GM12801 (cell line): Measurements from ENCODE around the gene PPM1D.

Source experiments
- TF ChIP-seq, protein P1 (sequence below): IDR thresholded peaks from one replicate; pipeline ENCODE4 v1.5.1; 2011; ENCODE audit warnings: control low read depth; ENCODE audit not compliant: insufficient read length; ENCODE audit errors: extremely low read depth

PPM1D gene

DNA sequence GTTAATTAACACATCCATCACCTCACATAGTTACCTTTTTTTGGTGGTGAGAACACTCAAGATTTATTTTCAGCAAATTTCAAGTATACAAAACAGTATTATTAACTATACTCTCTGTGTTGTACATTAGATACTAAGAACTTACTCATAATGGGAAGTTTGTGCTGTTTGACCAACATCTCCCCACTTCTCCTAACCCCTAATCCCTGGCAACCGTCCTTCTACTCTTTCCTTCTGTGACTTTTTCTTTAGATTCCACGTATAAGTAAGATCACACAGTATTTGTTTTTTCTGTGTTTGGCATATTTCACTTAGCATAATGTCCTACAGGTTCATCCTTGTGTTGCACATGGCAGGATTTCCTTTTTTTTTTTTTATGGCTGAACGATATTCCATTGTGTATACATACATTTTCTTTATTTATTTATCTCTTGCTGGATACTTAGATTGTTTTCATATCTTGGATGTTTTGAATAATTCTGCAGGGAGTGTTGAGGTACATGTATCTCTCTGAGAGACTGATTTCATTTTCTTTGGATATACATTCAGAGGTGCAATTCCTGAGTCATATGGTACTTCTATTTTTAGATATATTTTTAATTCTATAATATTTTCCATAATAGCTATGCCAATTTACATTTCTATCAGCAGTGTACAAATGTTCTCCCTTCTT is 19.0 kb downstream of the PPM1D start:
- TF ChIP-seq, protein P1, sequence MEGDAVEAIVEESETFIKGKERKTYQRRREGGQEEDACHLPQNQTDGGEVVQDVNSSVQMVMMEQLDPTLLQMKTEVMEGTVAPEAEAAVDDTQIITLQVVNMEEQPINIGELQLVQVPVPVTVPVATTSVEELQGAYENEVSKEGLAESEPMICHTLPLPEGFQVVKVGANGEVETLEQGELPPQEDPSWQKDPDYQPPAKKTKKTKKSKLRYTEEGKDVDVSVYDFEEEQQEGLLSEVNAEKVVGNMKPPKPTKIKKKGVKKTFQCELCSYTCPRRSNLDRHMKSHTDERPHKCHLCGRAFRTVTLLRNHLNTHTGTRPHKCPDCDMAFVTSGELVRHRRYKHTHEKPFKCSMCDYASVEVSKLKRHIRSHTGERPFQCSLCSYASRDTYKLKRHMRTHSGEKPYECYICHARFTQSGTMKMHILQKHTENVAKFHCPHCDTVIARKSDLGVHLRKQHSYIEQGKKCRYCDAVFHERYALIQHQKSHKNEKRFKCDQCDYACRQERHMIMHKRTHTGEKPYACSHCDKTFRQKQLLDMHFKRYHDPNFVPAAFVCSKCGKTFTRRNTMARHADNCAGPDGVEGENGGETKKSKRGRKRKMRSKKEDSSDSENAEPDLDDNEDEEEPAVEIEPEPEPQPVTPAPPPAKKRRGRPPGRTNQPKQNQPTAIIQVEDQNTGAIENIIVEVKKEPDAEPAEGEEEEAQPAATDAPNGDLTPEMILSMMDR, result no peak

DNA sequence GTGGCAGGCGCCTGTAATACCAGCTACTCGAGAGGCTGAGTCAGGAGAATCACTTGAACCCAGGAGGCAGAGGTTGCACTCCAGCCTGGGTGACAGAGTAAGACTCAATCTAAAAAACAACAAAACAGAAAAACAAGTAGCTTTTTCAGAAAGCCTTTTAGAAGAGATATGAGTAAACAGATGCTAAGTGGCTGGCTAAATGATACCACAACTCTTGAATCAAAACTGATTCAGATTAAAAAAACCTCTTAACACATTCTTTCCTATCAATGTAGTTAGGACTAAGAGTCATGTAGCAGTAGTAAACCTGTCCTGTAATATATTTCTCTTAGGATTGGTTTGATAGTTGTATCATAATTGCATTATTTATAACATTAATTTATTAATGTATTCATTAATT is 23.0 kb downstream of the PPM1D start:
- TF ChIP-seq, protein P1, result no peak

DNA sequence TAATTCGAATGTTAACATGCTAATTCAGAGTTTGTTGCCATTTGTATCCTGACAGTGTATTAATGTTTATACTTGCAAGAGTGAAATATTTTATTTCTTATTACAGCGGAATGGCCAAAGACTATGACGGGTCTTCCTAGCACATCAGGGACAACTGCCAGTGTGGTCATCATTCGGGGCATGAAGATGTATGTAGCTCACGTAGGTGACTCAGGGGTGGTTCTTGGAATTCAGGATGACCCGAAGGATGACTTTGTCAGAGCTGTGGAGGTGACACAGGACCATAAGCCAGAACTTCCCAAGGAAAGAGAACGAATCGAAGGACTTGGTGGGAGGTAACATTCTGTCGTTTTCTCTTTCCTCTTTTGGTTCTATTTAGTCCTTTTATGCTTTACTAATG is 23.4 kb downstream of the PPM1D start:
- TF ChIP-seq, protein P1, result no peak

DNA sequence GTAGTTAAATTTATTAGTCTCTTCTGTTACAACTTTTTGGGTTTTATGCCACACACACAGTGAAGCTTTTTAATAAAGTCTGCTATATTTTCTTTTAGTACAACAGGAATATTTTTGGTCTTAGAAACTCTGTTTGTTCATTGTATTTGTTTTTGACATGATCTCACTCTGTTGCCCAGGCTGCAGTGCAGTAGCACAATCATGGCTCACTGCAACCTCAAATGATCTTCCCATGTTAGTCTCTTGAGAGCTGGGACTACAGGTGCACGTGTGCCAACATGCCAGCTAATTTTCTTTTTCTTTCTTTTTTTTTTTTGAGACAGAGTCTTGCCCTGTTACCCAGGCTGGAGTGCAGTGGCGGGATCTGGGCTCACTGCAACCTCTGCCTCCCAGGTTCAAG is 27.1 kb downstream of the PPM1D start:
- TF ChIP-seq, protein P1, result no peak

DNA sequence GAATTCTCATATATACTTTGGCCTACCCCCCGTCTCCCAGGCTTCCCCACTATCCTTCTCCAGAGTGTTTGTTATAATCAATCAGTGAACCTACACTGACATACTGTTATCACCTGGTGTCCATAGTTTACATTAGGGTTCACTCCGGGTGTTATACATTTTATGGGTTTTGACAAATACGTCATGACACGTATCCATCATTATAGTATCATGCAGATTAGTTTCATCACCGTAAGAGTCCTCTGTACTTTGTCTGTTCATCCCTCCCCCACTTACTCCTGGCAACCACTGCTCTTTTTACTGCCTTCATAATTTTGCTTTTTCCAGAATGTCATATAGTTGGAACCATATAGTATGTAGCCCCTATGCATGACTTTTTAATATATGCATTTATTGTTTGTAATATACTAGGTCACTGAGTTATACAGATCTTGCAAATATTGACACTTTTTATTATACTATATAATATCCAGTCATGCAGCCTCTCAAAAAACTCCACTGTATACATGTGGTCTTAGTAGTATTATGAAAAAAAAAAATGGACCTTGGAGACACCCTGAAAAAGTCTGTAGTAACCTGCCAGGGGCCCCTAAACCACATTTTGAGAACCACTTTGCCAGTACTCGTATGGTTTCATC is 28.4 kb downstream of the PPM1D start:
- TF ChIP-seq, protein P1, result no peak

DNA sequence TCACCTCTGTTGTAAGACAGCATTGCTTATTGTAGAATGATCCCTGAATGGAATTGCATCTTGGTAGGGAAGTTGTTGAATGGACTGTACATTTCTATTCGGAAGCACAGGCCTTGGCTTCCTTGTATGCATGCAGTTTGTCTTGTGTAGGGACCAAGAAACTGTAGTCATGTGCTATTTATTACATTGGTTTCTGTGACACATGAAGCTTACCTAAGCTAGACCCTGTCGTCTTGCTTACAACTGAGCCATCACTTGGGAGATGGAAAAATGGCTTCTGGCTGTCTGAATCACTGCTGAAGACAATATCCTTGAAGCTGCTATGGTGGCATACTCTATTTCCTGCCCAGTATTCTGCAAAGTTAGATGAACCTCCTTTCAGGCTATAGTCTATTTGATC is 29.1 kb downstream of the PPM1D start:
- TF ChIP-seq, protein P1, result no peak

DNA sequence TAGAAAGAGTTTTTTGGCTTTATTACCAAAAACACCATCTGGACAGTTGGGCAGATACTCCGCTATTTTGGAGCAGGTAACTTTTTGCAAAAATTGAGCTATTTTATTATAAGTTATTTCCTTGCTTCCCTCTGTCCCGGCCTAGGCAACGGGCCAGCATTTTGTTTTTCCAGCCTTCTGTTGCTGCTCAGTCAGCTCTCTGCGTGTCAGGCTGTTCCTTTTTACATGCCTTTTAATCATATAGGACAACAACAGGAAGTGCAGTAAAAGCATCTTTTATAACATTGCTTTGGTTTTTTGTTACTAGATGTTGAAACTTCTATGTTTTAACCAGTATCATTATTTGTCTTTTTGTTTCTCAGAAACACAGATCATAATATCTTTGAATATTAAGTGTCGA is 30.4 kb downstream of the PPM1D start:
- TF ChIP-seq, protein P1, result no peak
